IPS-NIHi7 (cell line): ENCODE measurements around the gene PARVA.
"Not testable (repeated sequence)": the region's sequence is repeated elsewhere in the genome, so short reads cannot be mapped to it uniquely, and the experiment has no call there.

Experiments used
- DNase-seq: peaks from one replicate; pipeline ENCODE4 v3.0.0; 2012; ENCODE audit warnings: mixed read lengths; ENCODE audit errors: extremely low spot score

The PARVA gene

GRCh38 chr11:12377106-12377823 is at the start of gene PARVA:
Gene PARVA (plus strand): TSS chr11:12377571. CDS start chr11:12377648, 77 bp downstream.
- peak; percentile 61 for DNase-seq

GRCh38 chr11:12329169-12329568 is 48.2 kb upstream of the PARVA start:
- DNase-seq = no peak

- no peak for DNase-seq
Measured at GRCh38 chr11:12329797-12330196, 47.6 kb upstream of the PARVA start.

GRCh38 chr11:12330485-12331231 is 46.7 kb upstream of the PARVA start:
- no peak for DNase-seq

- DNase-seq = peak; percentile 81
Measured at GRCh38 chr11:12331239-12331874, 46.0 kb upstream of the PARVA start.

- no peak for DNase-seq
Measured at GRCh38 chr11:12343526-12343925, 33.8 kb upstream of the PARVA start.

- DNase-seq = no peak
Measured at GRCh38 chr11:12353534-12353933, 23.8 kb upstream of the PARVA start.

GRCh38 chr11:12354750-12355545 is 22.4 kb upstream of the PARVA start:
- DNase-seq = no peak

- no peak for DNase-seq
Measured at GRCh38 chr11:12356944-12357655, 20.3 kb upstream of the PARVA start.

GRCh38 chr11:12357697-12358096 is 19.7 kb upstream of the PARVA start:
- not testable (repeated sequence) for DNase-seq

- no peak for DNase-seq
Measured at GRCh38 chr11:12358302-12359188, 18.8 kb upstream of the PARVA start.

GRCh38 chr11:12359761-12360160 is 17.6 kb upstream of the PARVA start:
- DNase-seq = no peak

GRCh38 chr11:12361682-12362081 is 15.7 kb upstream of the PARVA start:
- no peak for DNase-seq

GRCh38 chr11:12362857-12363256 is 14.5 kb upstream of the PARVA start:
- no peak for DNase-seq

- no peak for DNase-seq
Measured at GRCh38 chr11:12363373-12363772, 14.0 kb upstream of the PARVA start.

- not testable (repeated sequence) for DNase-seq
Measured at GRCh38 chr11:12365965-12366575, 11.3 kb upstream of the PARVA start.

- DNase-seq = not testable (repeated sequence)
Measured at GRCh38 chr11:12367057-12367456, 10.3 kb upstream of the PARVA start.

- DNase-seq = no peak
Measured at GRCh38 chr11:12372111-12372510, 5.3 kb upstream of the PARVA start.

GRCh38 chr11:12375720-12376119 is 1.7 kb upstream of the PARVA start:
- DNase-seq = no peak
